K562 (cell line): ENCODE measurements around the gene NODAL.

ENCODE experiments used
- ELF4 ChIP-seq: fragments of 450-650 bp; formaldehyde crosslinking; IDR thresholded peaks from 2 replicates; pipeline ENCODE4 v1.4.0; 2022; ENCODE audit warnings: missing genetic modification characterization
- EP300 ChIP-seq: IDR thresholded peaks from 2 replicates; pipeline ENCODE4 v1.6.1; 2012; ENCODE audit warnings: low read length, improper control_type of control experiment
- ETS2 ChIP-seq: IDR thresholded peaks from 2 replicates; pipeline ENCODE4 v1.6.1; 2016; ENCODE audit warnings: borderline replicate concordance, missing genetic modification characterization, mild to moderate bottlenecking, moderate library complexity, missing compliant biosample characterization; ENCODE audit not compliant: poor library complexity, severe bottlenecking
- POLR2A ChIP-seq: fragments of 450-650 bp; conservative IDR thresholded peaks from 2 replicates; pipeline ENCODE4 v1.6.1; 2016
- SMC3 ChIP-seq: conservative IDR thresholded peaks from 2 replicates; pipeline ENCODE4 v1.6.1; 2011; ENCODE audit warnings: low read depth, low read length, improper control_type of control experiment; ENCODE audit not compliant: insufficient read depth
- ZNF592 ChIP-seq: fragments of 450-650 bp; IDR thresholded peaks from 2 replicates; pipeline ENCODE4 v1.6.1; 2017; ENCODE audit warnings: antibody characterized with exemption, mild to moderate bottlenecking

- TF ChIP-seq POLR2A, result no peak
- TF ChIP-seq ETS2, result no peak
- no peak for TF ChIP-seq EP300
- no peak for TF ChIP-seq SMC3
- TF ChIP-seq ZNF592, result no peak
- TF ChIP-seq ELF4 (CRISPR knock-in tag), result no peak
Measured at GRCh38 chr10:70445718-70446657, 4.5 kb upstream of the NODAL start.
